GM18511 (cell line): ENCODE measurements around the gene PALM2AKAP2.
A peak's percentile ranks its signal among the peaks of the same experiment; 100 is the strongest.
"Not testable (repeated sequence)": the region's sequence is repeated elsewhere in the genome, so short reads cannot be mapped to it uniquely, and the experiment has no call there.

Experiments
- ATAC-seq: cut with Tn5 transposase; IDR thresholded peaks from one replicate; pipeline ENCODE4 v1.9.1; 2021; ENCODE audit warnings: mild to moderate bottlenecking, moderate library complexity; ENCODE audit not compliant: unreplicated experiment

Gene PALM2AKAP2

DNA sequence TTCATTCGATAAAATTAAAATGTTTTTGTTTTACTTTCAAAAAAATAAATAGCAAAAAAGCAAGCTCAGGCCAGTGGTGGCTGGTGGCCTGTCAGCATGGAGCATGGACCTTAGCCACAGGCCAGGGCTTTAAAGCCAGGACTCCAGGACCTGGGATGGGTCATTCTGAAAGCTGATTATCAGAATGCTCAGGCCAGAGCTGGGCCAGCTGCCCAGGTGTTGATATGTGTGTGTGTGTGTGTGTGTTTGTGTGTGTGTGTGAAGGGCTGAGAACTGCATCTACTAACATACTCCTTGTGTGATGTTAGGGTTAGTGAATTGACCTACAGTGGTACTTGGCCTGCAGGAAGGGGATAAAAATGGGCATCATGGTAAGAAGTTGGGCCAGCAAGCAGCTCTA lies 21.5 kb downstream of the PALM2AKAP2 start:
- ATAC-seq = no peak

DNA sequence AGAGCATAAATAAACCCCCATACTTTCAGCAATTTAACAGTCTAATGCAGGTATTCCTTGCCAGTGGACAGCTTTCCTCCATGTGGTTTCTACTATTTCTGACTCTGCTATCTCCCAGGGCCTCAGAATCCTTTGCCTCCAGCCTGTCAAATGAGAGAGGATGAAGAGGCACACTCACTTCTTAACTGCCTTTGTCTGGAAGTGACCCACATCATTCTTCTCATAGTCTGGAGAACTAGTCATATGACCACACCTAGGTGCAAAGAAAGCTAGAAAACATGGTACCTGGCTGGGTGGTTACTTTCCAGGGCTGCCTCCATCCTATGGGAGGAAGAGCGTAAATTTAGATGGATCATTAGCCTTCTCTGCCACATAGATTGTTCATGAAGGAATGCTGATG lies 22.5 kb downstream of the PALM2AKAP2 start:
- no peak for ATAC-seq

DNA sequence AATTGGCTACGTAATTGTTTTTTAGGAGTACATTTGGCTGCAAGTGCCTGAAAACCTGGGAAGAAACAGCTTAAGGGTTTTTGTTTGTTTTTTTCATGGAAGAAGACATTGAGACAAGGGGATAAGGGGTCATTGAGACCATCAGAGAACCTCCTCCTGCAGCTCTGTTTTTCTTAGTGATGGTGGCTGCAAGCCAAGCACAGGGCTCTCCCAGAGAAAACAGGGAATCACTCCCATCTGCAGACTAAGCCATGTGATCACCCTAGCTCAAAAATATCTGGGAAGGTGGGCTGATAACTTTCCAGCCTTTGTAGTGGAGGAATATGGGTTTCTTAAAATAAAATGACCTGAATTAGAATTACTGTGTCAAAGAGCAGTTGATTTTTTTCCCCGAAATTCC lies 25.1 kb downstream of the PALM2AKAP2 start:
- no peak for ATAC-seq

DNA sequence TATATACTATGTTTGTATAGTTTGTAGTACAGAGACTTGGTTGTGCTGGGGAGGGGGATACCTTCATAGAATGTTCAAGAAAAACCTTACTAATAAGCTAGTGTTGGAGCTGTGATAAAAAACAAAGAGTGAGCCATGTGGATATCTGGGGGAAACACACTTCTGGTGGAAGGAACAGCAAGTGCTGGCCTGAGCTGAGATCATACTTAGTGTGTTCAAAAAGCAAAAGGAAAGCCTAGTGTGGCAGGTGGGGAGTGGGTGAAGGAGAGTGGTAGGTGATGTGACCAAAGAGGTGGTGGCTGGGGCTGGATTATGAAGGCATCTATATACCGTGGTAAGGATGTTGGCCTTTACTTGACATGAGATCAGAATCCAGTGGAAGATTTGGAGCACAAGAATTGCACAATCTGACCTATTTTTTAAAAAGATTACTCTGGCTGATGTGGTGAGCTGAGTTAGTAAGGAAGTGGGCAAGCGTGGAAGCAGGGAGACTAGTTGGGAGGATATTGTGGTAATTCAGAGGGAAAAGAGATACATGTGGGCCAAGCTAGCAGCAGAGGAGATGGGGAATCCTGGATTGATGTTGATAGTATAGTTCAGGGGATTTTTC lies 26.6 kb downstream of the PALM2AKAP2 start:
- no peak for ATAC-seq

DNA sequence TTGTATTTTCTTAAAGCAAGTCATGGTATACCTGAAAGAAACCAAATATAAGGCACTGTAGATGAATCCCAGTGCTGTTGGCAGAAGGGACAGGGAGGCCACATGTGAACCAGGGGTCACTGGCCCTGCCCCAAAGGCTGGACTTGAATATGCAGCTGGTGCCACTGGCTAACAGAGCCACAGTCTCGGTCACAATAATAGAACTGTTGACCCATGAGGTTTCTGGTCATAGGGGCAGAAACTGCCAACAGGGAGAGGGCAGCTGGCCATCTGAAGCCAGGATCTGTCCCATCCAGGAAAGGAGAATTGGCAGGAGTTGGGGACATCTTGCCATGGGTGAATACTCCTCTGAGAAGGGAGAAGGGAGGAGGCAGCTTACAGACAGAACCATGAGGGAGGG lies 31.9 kb downstream of the PALM2AKAP2 start:
- ATAC-seq = no peak

DNA sequence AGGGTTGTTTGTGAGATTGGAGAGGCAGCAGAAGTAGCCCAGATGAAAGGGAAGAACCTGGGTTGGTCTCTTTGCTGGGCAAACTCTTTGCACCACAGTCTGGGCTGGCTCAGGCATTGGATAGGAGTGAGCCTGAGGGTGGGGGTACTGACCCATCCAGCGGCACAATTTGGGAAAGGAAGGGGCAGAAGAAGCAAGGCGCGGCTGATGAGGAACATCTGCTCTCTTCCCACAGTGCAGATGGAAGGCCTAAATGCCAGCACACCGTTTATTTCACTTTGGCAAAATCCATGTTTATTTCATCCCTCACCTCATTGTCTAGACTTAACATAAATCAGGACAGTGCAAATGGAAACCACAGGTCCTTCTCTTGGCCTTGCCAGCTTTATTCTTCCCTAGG lies 32.3 kb downstream of the PALM2AKAP2 start:
- ATAC-seq = no peak

DNA sequence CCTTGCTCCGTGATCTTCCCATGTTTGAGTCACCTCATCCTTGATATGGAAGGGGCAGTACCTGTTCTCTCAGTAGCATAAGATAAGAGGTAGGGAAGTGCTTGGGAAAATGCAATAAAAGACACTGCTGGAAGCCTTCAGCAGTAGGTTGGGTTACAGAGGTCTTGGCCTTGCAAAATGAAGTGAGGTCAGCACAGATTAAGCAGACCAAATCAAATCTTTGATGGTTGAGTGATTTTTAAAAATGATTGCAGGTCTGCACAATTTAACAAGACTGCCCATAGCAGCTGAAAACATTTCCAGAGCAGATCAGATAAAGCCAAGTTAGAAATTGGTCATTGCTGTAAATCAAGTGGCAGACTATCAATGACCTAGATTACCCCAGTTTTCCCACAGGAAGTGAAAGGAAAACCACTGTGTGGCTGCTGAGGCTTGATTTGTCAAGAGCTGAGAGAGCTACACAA lies 32.9 kb downstream of the PALM2AKAP2 start:
- no peak for ATAC-seq

DNA sequence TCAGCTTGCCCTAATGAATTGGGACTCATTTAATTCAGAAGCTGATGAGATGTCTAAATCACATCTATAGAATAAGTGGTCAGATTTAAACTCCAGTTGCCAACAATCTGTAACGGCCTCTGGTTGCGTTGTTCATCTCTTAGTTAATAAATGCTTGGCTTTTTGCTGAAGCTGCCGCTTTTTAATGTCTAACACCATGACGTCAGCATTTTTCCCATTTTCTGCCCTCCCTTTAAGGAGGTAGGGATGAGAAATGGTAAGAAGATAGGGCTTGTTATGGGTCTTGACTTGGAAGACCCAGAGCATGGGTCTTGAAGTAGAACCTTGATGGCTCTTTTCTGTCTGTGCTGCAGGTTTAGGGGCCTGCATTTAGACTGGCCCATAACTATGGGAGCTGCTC lies 33.3 kb downstream of the PALM2AKAP2 start:
- ATAC-seq = no peak

DNA sequence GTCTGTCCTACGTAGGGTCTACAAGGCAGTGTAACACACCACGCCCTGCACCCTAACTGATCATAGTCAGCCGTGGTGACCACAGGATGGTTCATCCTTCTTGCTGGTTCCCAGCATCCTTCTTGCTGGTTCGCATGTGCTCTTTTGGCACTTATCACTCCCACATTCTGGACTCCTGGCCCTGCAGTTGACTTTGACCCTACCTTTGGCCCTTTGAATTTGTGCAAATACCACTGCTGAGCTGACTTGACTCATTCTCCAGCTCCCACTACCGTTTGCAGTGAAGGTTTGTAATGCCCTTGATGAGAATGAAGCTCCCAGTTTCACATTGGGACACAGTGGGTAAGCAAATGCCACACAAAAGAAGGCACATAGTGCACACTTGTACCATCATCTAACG lies 33.8 kb downstream of the PALM2AKAP2 start:
- ATAC-seq = no peak

DNA sequence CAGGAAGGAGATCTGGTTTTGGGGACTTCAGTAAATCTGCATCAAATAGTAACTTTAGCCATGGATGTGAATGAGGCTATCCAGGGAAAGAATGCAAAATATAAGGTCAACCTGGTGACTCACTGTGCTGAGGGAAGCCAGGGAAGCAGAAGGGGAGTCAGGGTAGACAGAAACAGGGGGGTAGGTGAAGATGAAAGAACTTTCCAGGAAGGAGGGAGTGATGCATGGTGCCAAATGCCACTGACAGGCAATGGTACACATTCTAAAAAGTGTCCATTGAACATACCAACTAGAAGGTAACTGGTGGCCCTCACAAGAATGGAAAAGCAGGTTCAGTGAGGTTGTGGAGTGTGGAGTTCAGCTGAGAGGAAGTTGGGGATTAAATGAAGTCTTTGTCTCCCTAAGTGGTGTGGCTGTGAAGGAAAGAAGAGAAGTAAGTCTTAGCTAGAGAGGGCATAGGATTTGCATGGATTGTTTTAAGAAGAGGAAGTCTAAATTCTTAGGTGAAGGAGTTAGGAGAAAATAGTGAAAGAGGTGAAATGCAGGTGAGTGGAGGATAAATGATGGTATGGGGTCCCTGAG lies 35.5 kb downstream of the PALM2AKAP2 start:
- no peak for ATAC-seq

DNA sequence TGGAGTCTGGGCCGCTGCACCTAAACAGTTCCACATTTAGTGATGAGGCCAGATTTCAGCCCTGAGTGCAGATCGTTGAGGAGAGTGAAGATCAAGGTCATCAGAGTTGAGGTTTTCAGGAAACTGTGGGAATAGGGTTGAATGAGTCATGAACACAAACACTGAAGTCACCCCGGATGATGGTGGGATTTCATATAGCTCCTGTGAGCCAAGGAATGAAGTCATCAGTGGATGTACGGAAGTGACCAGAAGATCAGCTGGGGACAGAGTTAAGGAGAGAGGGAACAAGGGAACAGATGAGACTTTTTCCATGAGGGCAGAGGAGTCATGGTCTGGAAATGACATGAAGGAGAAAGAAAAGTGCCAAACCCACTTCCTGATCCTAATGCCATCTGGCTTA lies 36.5 kb downstream of the PALM2AKAP2 start:
- ATAC-seq = no peak

DNA sequence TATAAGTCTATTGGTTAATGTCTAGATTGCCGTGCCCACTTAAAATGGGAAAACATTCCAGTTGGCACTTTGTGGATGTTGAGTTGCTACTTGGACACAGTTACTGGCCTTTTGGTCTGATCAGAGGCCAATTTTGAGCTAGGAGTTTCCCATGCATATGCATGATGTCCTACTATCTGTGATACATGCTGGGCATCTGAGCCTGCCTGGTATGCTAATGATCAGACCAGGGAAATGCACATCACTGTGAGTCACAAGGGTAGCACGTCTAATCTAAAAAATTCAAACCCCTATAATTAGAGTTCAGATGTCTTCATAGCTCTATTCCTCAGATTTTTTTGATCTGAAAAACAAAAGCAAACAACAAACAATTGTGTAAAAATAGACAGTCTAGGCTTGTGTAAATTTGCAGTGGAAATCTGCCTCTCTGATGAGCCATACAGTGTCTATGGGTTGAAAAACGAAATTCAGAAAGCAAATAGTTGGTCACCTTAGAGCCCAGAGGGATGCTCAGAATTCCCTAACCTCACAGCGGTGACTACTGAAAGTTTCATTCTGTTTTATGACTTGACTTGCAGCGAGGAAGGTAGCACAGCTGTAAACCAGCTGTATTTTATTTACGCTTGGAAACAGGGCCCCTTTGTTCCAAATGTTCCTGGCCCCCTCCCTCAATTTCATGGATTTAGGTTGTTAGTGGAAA lies 37.3 kb downstream of the PALM2AKAP2 start:
- ATAC-seq = no peak

DNA sequence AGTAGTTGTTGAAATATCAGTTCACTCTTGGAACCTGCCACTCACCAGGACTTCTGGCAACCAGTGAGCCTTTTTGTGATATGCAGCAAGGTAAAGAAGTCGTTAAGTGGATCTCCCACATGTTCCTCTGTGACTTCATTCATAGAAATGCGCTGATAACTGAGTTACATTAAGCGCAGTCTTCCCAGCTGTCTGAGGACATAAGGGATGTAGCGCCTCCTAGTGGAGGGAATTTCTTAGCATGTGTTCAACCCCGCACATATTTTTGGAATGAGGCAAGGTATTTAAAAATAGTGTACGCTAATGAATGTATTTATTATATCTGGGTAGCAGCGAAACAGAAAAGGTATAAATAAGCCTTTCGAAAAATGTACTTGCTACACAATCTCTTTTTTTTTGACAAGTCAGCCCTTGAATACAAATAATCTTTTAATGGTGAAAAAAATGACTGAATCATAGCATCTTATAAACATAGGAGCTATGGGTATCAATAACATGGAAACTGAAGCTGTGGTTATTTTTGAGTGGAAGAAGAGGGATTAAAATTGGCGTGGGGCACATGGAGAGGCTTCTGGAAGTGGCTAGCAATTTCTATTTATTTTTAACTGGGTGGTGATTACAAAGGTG lies 38.0 kb downstream of the PALM2AKAP2 start:
- ATAC-seq = peak; percentile 69

DNA sequence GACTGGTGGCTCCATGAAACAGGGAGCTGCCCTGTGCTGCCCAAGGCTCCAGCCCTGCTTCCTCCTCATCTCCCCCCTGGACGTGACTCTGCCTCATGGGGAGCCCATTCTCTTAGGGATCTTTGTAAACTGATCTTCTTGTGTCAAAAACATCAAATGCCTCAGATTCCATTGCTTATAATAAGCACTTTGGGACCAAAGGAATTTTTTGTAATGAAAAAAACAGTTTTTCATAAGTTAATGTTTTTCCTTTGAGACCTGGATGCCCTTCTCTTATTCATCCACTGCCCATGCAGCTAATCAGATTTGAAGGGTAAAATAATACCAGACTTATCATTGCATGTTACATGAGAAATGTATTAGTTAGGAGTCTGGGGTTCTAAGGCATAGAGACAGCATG lies 41.7 kb downstream of the PALM2AKAP2 start:
- no peak for ATAC-seq

DNA sequence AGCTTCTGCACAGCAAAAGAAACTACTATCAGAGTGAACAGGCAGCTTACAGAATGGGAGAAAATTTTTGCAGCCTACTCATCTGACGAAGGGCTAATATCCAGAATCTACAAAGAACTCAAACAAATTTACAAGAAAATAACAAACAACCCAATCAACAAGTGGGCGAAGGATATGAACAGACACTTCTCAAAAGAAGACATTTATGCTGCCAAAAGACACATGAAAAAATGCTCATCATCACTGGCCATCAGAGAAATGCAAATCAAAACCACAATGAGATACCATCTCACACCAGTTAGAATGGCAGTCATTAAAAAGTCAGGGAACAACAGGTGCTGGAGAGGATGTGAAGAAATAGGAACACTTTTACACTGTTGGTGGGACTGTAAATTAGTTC lies 45.4 kb downstream of the PALM2AKAP2 start:
- ATAC-seq = not testable (repeated sequence)

DNA sequence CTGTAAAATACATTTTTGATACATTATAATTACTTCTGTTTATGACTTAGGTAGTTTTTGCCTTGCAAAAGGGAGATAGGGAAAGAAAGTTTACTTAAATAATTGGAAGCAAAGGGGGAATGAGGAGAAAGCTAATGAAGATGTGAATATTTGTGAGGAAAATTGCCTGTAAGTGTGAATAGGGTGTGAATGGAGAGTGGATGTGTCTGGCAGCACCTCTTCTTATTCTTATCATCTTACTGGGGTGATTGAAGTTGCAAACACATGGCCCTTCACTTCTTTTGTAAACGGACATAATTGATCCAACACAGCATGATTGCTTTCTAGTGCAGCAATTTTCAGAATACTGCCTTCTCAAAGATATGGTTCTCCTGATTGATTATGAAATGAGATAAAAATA lies 46.6 kb downstream of the PALM2AKAP2 start:
- no peak for ATAC-seq

DNA sequence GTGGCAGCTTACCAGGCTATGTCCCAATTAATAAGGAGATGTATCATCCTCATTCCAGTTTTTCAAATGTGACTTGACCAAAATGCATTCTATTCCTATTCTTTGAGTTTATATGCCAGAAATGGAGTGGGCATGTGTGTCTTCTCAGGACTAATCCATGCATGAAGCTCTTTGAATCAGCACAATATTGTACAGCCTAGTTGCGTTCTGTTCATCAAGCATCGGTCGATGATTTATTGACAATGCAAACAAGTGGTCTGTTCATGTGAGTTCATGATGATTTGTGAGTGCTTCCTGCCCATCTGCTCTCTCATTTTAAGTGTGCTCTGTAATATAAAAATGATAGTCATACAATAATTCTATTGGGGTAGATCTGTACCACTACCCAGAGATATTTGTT lies 48.3 kb downstream of the PALM2AKAP2 start:
- ATAC-seq = no peak
